SJSA1 (cell line): ENCODE measurements around the gene RNU1-2. TPM values are rescaled to one million over a fixed set of nuclear protein-coding genes. Genes with fewer than 3 reads are reported as not detected.
"Not testable (repeated sequence)": the region's sequence is repeated elsewhere in the genome, so short reads cannot be mapped to it uniquely, and the experiment has no call there.

Experiments used
- DNase-seq, 2 experiments: peaks; one replicate each; pipeline ENCODE4 v3.0.0-alpha.2; 2015 to 2020; ENCODE audit warnings: low spot score in 2 of 2, low read depth in 1 of 2
- H3K27ac ChIP-seq: fragments of 250-450 bp; sonication (Bioruptor Pico); 2 replicates; pipeline ENCODE4 v1.5.1; 2020; ENCODE audit warnings: mild to moderate bottlenecking, moderate library complexity
- H3K27me3 ChIP-seq: fragments of 250-450 bp; sonication (Bioruptor Pico); replicated peaks from 2 replicates; pipeline ENCODE4 v1.5.1; 2020; ENCODE audit warnings: mild to moderate bottlenecking, moderate library complexity
- H3K36me3 ChIP-seq: fragments of 250-450 bp; sonication (Bioruptor Pico); 2 replicates; pipeline ENCODE4 v1.5.1; 2020; ENCODE audit warnings: mild to moderate bottlenecking
- H3K4me1 ChIP-seq: fragments of 250-450 bp; sonication (Bioruptor Pico); replicated peaks from 2 replicates; pipeline ENCODE4 v1.6.1; 2021; ENCODE audit warnings: mild to moderate bottlenecking
- H3K4me3 ChIP-seq: fragments of 250-450 bp; sonication (Bioruptor Pico); 2 replicates; pipeline ENCODE4 v1.5.1; 2020; ENCODE audit warnings: mild to moderate bottlenecking
- H3K9me3 ChIP-seq: fragments of 250-450 bp; sonication (Bioruptor Pico); replicated peaks from 2 replicates; pipeline ENCODE4 v1.5.1; 2020; ENCODE audit warnings: mild to moderate bottlenecking
- total RNA-seq: library from RNA; depleted of rRNA; stranded (reverse); fragments of >200 nt; shearing (Covaris generic); gene quantifications from 2 replicates; pipeline ENCODE4 v1.2.3, GENCODE V29; 2014; rRNA removed

RNU1-2 gene
- total RNA-seq, 1 experiment from 2014 or later, result under 0.01 TPM

DNA sequence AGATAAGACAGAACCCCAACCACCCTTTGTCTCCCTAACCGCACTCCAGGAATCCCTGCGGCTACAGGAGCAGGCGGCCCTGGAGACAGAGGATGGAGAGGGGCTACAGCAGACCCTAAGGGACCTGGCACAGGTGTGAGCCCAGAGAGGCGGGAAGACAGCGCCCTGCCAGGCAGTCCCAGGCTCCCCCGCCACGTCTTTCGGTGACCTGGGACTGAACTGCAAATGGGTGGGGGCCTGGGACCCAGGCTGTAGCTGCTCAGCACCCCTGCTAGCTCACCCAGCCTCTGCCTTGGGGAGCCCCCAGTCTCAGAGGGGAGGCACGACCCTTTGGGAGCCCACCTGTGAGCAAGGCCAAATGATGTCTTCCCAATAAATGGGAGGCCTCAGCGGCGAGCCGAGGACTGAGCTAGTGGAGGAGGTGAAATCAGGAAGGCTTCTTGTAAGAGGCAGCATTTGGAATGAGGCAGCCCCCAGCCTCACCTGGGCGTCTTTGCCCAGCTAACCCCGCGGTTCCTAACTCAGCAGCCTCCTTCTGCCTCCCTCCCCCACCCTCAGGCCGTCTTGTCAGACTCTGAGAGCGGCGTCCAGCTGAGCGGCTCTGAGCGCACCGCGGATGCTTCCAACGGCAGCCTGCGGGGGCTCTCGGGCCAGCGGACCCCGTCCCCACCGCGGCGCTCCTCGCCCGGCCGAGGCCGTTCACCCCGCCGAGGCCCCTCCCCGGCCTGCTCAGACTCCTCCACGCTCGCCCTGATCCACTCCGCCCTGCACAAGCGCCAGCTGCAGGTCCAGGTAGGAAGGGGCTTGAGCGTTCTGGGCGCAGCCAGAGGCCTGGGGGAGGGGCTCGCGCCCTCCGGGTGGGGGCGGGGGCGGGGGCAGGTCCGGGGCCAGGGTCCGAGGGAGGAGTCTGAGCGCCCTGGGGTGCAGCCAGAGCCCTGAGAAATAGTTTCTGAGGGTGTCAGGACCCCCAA is 42.9 kb downstream of the RNU1-2 start:
- H3K27me3 ChIP-seq, result no peaks in the 10 kb centered on the region
- no peak overlapping the region for H3K27ac ChIP-seq
- no peak overlapping the region for H3K4me3 ChIP-seq
- H3K9me3 ChIP-seq, result no peaks in the 10 kb centered on the region
- no peak for DNase-seq
- no peaks in the 10 kb centered on the region for H3K4me1 ChIP-seq
- no peaks in the 10 kb centered on the region for H3K36me3 ChIP-seq

DNA sequence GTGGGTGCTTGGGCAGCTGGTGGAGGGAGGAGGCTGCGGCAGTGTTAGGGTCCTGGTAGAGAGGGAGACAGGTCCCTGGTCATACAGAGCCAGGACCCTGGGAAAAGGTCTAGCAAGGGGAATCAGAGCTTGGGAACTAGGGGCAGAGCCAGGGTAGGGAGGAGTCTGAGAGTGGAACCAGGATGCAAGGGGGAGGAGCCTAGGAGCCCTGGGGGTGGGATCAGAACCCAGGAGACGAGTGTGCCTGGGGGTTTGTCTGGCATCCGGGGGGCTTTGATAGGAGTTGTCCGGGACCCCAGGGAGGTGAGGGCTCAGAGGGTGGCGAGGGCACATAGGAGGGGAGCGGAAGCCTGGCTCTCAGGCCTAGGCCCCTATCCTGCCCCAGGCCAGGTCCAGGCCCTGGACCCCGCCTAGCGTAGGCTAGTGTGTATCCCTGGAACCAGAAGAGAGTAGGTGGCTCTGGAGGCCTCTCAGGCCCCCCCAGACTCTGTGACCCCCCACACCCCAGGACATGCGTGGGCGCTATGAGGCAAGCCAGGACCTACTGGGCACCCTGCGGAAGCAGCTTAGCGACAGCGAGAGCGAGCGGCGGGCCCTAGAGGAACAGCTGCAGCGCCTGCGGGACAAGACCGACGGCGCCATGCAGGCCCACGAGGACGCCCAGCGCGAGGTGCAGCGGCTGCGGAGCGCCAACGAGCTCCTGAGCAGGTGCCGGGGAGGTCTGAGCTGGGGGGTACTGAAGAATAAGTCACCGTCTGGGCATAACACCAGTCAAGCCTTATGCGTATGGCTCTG is 43.8 kb downstream of the RNU1-2 start:
- H3K4me3 ChIP-seq, DNase-seq, H3K36me3 ChIP-seq, H3K27me3 ChIP-seq, H3K9me3 ChIP-seq, H3K4me1 ChIP-seq, H3K27ac ChIP-seq: not testable (repeated sequence)

DNA sequence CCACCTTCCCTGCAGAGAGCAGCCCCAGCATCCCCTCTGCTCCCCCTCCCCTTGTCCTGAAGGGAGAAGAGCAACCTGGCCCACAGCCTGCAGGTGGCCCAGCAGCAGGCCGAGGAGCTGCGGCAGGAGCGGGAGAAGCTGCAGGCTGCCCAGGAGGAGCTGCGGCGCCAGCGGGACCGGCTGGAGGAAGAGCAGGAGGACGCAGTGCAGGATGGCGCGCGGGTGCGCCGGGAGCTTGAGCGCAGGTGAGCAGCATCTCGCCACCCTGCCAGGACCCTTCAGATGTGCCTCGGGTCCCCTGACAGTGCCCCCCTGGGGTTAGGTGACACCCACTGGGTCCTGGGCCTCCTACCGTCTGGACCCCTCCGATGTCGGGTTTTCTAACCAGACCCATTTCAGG is 48.3 kb downstream of the RNU1-2 start:
- Histone ChIP-seq H3K27ac (no peak overlapping the region), H3K4me1 (no peaks in the 10 kb centered on the region), H3K4me3 (no peak overlapping the region), H3K9me3 (no peaks in the 10 kb centered on the region), H3K36me3 (no peaks in the 10 kb centered on the region), H3K27me3 (no peaks in the 10 kb centered on the region)
- DNase-seq, result no peak

DNA sequence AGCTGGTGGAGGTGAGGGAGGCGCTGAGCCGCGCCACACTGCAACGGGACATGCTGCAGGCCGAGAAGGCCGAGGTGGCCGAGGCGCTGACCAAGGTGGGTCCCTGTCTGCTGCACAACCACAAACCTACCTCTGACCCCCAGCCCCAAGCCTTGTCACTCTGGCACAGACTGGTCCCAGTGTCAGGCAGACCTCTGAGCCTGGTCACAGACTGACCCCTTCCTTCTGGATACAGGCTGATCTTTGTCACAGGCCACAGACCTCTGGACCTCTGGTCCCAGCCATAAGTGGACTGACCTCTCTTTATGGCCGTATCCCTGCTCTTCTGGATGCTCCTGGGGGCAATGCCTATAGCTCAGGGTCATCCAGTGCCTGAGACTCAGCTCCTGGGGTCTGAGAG is 49.7 kb downstream of the RNU1-2 start:
- H3K27me3 ChIP-seq, H3K9me3 ChIP-seq, H3K4me3 ChIP-seq, H3K36me3 ChIP-seq, H3K4me1 ChIP-seq, H3K27ac ChIP-seq, DNase-seq: not testable (repeated sequence)

Other genes starting within 250 kb of the RNU1-2 start
- gene RNU1-3, start 229.0 kb upstream of the RNU1-2 start, total RNA-seq, result under 0.01 and 294 TPM in 2 replicates
- under 0.01 and 294 TPM in 2 replicates for gene RNU1-4, start 155.5 kb upstream of the RNU1-2 start, total RNA-seq
- 11.2 and 21.7 TPM in 2 replicates for gene CROCC, start 26.0 kb downstream of the RNU1-2 start, total RNA-seq
- gene MFAP2, start 84.6 kb downstream of the RNU1-2 start, total RNA-seq, result 9.3 and 16.7 TPM in 2 replicates
- 15.2 and 17.1 TPM in 2 replicates for gene ATP13A2, start 115.9 kb downstream of the RNU1-2 start, total RNA-seq
- gene SDHB, start 158.1 kb downstream of the RNU1-2 start, total RNA-seq, result 219 and 257 TPM in 2 replicates
- gene PADI2, start 223.5 kb downstream of the RNU1-2 start, total RNA-seq, result not detected in 2 replicates